Endodermal cell (in vitro differentiated cells): ENCODE measurements around the gene EIF4EBP3. TPM values are rescaled to one million over a fixed set of nuclear protein-coding genes. Genes with fewer than 3 reads are reported as not detected.

ENCODE experiments used
- DNase-seq: peaks from one replicate; pipeline ENCODE4 v3.0.0-alpha.2; 2017
- H3K27ac ChIP-seq: 2 replicates; pipeline ENCODE4 v1.5.1; 2013; ENCODE audit warnings: mild to moderate bottlenecking, low read depth, low read length, moderate library complexity
- H3K27me3 ChIP-seq: 2 replicates; pipeline ENCODE4 v1.6.1; 2013; ENCODE audit warnings: mild to moderate bottlenecking, low read length, moderate library complexity; ENCODE audit not compliant: insufficient read depth, control insufficient read depth, poor library complexity, severe bottlenecking
- H3K36me3 ChIP-seq: 2 replicates; pipeline ENCODE4 v1.7.0; 2013; ENCODE audit warnings: mild to moderate bottlenecking, low read length, moderate library complexity; ENCODE audit not compliant: control insufficient read depth, insufficient read depth
- H3K4me1 ChIP-seq: one replicate; pipeline ENCODE4 v1.7.0; 2013; ENCODE audit warnings: low read length; ENCODE audit not compliant: control insufficient read depth, insufficient read depth
- H3K4me3 ChIP-seq: 2 replicates; pipeline ENCODE4 v1.5.1; 2013; ENCODE audit warnings: mild to moderate bottlenecking, low read length, moderate library complexity
- H3K9ac ChIP-seq: 2 replicates; pipeline ENCODE4 v1.6.1; 2013; ENCODE audit warnings: mild to moderate bottlenecking, low read length, moderate library complexity; ENCODE audit not compliant: poor library complexity, severe bottlenecking; ENCODE audit errors: extremely low read depth
- H3K9me3 ChIP-seq: 2 replicates; pipeline ENCODE4 v1.6.1; 2013; ENCODE audit warnings: mild to moderate bottlenecking, low read length, moderate library complexity; ENCODE audit not compliant: control insufficient read depth
- H3K27ac Mint-ChIP-seq: 2 replicates; pipeline ENCODE4 v1.8.0; 2020; ENCODE audit warnings: mixed read lengths
- H3K27me3 Mint-ChIP-seq: 2 replicates; pipeline ENCODE4 v1.8.0; 2021; ENCODE audit warnings: mild to moderate bottlenecking, mixed read lengths; ENCODE audit not compliant: insufficient read depth
- H3K36me3 Mint-ChIP-seq: 2 replicates; pipeline ENCODE4 v1.8.0; 2020; ENCODE audit warnings: low read depth, mixed read lengths
- H3K4me1 Mint-ChIP-seq: 2 replicates; pipeline ENCODE4 v1.8.0; 2020; ENCODE audit warnings: mixed read lengths
- H3K4me3 Mint-ChIP-seq: 2 replicates; pipeline ENCODE4 v1.8.0; 2020; ENCODE audit warnings: mild to moderate bottlenecking, moderate library complexity, mixed read lengths
- H3K9me3 Mint-ChIP-seq: 2 replicates; pipeline ENCODE4 v1.8.0; 2020; ENCODE audit warnings: mild to moderate bottlenecking, mixed read lengths
- WGBS, 2 experiments: methylation state at CpG; one replicate each; pipeline versions ENCODE4 v1.1.5 to v1.1.7; 2013; ENCODE audit warnings: missing lambda C conversion rate in 2 of 2, mixed read lengths in 1 of 2; ENCODE audit not compliant: insufficient coverage in 1 of 2, insufficient read length in 1 of 2; 5-methylcytosine and 5-hydroxymethylcytosine counted together
- total RNA-seq, 2 donors: library from RNA; stranded (reverse); fragmentation: NEBNext Ultra II Directional in 1 of 2; extraction: Animal tissue kit (Norgen Biotek cat#: 25700) in 1 of 2; gene quantifications; 2 replicates in 1 of 2; 3 replicates in 1 of 2; pipeline ENCODE4 v1.2.1, GENCODE V29; 2021
- TF ChIP-seq, protein P1 (sequence below): fragments of 200-600 bp; sonication (generic); conservative IDR thresholded peaks from 2 replicates; pipeline ENCODE4 v1.5.0; 2021; ENCODE audit warnings: antibody characterized with exemption, mild to moderate bottlenecking

The EIF4EBP3 gene
- total RNA-seq, 2 donors from 2014 or later, result 5.1 to 6.3 TPM

DNA sequence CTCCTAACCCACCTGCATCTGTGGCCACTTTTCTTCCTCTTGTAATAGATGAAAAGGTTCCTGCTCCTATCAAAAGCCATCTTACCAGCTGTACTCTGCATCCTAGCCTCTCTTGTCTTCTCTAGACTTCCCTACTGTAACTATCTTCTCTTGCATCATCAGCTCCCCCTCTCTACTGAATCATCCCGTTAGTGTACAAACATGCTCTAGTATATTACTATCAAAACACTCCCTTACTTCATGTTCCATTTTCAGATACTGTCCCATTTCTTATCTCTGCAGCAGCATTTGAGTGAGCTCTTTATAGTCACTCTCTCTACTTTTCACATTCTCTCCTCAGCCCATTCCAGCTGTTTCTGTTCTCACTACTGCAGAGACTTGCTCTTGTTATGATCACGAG lies 7.0 kb downstream of the EIF4EBP3 start:
- TF ChIP-seq, protein P1, sequence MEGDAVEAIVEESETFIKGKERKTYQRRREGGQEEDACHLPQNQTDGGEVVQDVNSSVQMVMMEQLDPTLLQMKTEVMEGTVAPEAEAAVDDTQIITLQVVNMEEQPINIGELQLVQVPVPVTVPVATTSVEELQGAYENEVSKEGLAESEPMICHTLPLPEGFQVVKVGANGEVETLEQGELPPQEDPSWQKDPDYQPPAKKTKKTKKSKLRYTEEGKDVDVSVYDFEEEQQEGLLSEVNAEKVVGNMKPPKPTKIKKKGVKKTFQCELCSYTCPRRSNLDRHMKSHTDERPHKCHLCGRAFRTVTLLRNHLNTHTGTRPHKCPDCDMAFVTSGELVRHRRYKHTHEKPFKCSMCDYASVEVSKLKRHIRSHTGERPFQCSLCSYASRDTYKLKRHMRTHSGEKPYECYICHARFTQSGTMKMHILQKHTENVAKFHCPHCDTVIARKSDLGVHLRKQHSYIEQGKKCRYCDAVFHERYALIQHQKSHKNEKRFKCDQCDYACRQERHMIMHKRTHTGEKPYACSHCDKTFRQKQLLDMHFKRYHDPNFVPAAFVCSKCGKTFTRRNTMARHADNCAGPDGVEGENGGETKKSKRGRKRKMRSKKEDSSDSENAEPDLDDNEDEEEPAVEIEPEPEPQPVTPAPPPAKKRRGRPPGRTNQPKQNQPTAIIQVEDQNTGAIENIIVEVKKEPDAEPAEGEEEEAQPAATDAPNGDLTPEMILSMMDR, result no peak
- no peak overlapping the region for H3K4me3 Mint-ChIP-seq
- Histone ChIP-seq H3K9ac (no peak overlapping the region), H3K9me3 (no peaks in the 10 kb centered on the region), H3K27me3 (no peaks in the 10 kb centered on the region), H3K4me1 (no peaks in the 10 kb centered on the region), H3K4me3 (no peak overlapping the region), H3K36me3 (peaks cover 54% of the 10 kb centered on the region), H3K27ac (no peak overlapping the region)
- DNase-seq, result no peak
- H3K36me3 Mint-ChIP-seq, result peaks cover 52% of the 10 kb centered on the region
- WGBS, 2 experiments, result 89 to 93% methylated on average over 2 of the region's 2 CpGs
- no peaks in the 10 kb centered on the region for H3K27me3 Mint-ChIP-seq
- H3K9me3 Mint-ChIP-seq, result no peaks in the 10 kb centered on the region
- H3K27ac Mint-ChIP-seq, result no peak overlapping the region
- peaks cover 22% of the 10 kb centered on the region for H3K4me1 Mint-ChIP-seq

DNA sequence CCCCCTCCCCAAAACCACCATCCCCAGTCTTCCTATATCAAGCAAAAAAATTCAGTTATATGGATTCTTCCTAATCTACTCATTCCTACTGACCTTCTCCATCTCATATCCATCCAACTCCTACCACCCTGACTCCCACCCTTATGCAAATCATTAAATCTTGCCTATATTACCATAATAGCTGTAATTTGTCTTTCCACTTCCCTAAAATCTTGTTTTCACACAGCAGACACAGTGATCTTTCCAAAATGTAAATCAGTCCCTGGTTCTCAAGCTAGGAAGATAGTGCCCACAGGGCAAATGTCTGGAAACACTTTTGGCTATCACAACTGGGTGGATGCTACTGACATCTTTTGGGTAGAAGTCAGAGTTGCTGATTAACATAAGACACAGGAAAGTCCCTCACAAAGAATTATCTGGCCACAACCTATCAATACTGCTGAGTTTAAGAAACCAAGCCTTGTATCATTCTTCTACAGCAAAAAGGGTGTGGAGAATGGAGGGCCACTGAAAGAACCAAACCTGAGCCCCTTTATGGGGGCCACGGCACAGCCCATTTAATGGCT lies 8.4 kb downstream of the EIF4EBP3 start:
- Mint-ChIP-seq H3K4me3 (peak overlapping the region; percentile 88), H3K27me3 (no peaks in the 10 kb centered on the region), H3K4me1 (peaks cover 22% of the 10 kb centered on the region), H3K9me3 (no peaks in the 10 kb centered on the region), H3K36me3 (peaks cover 39% of the 10 kb centered on the region), H3K27ac (no peak overlapping the region)
- 83% methylated on average over 1 of the region's 1 CpG; no CpG with 5 or more reads in 1 of the 2 experiments for WGBS, 2 experiments
- Histone ChIP-seq H3K4me3 (peak overlapping the region; percentile 85), H3K4me1 (no peaks in the 10 kb centered on the region), H3K9ac (peak overlapping the region; percentile 85), H3K9me3 (no peaks in the 10 kb centered on the region), H3K27me3 (no peaks in the 10 kb centered on the region), H3K36me3 (peaks cover 40% of the 10 kb centered on the region), H3K27ac (no peak overlapping the region)
- no peak for DNase-seq
- TF ChIP-seq, protein P1, result no peak

DNA sequence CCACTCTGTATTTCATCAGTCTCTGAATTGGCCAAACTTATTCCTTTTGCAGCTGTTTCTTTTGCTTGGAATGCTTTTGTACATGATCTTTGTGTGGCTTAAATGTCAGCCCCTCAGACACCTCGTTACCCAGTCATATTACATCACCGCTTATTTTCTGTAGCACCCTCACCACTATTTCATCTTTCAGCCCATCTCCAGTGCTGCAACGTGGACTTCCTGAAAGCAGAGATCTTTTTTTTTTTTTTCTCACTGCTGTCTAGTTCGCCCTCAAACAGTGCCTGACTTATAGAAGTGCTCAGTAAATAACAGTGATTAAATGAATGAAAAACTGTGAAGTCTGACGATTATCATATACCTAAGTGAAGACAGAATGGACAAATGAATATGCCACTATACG lies 9.0 kb downstream of the EIF4EBP3 start:
- Histone ChIP-seq H3K36me3 (peaks cover 37% of the 10 kb centered on the region), H3K4me1 (no peaks in the 10 kb centered on the region), H3K27me3 (no peaks in the 10 kb centered on the region), H3K9me3 (no peaks in the 10 kb centered on the region), H3K27ac (no peak overlapping the region), H3K4me3 (peak overlapping the region; percentile 85), H3K9ac (peak overlapping the region; percentile 85)
- Mint-ChIP-seq H3K4me1 (peaks cover 22% of the 10 kb centered on the region), H3K36me3 (peaks cover 34% of the 10 kb centered on the region), H3K27ac (peak overlapping the region; percentile 97), H3K9me3 (no peaks in the 10 kb centered on the region), H3K4me3 (peak overlapping the region; percentile 88), H3K27me3 (no peaks in the 10 kb centered on the region)
- 10 to 14% methylated on average over 3 to 6 of the region's 6 CpGs for WGBS, 2 experiments
- DNase-seq, result no peak
- TF ChIP-seq, protein P1, result no peak
